ENCODE measurements around the gene DTNBP1. TPM values are rescaled to one million over a fixed set of nuclear protein-coding genes. Genes with fewer than 3 reads are reported as not detected.

DTNBP1 gene
- total RNA-seq, 1 donor from 2014 or later = 5.6 TPM

DNA sequence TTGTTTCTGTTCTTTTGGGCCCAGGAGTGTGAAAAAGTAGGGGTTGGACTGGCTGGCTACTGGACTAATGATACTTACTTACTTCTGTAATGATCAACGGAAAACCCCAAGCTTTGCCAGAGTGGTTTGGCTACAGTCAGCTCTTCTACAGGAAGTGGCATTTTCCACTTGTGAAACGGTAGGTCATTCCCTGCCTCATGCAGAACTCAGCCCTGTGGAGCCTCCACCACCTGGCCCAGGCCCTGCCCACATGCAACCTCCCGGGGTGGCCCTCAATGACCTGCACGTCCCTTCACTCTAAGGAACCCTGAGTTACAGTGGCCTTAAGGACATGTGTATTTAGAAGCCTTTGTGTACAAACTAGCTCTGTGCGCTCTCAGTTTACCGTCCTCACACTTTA, 140.4 kb downstream of the DTNBP1 start:
- DNase-seq (ENCODE audit: low spot score in 2 of 2) = peak in 1 of 2 donors; percentile 55
- no peak overlapping the region for H3K4me3 ChIP-seq
- no peak for TF ChIP-seq CTCF (IDR thresholded peaks at IDR 0.05)
- intact Hi-C loops (cut with DNase I) = no loop called here
- no peaks in the 10 kb centered on the region for H3K27me3 ChIP-seq
- no peak overlapping the region for H3K27ac ChIP-seq
- H3K9me3 ChIP-seq = no peaks in the 10 kb centered on the region
- no peaks in the 10 kb centered on the region for H3K4me1 ChIP-seq
- peaks cover 36 to 77% of the 10 kb centered on the region in 2 donors for H3K36me3 ChIP-seq

- intact Hi-C loops (cut with DNase I) = no loop called here
- peak in 1 of 2 donors; percentile 35 for DNase-seq (ENCODE audit: low spot score in 2 of 2)
- Histone ChIP-seq H3K36me3 (peaks cover 40 to 81% of the 10 kb centered on the region in 2 donors), H3K4me1 (no peaks in the 10 kb centered on the region), H3K27me3 (no peaks in the 10 kb centered on the region), H3K27ac (no peak overlapping the region), H3K9me3 (no peaks in the 10 kb centered on the region), H3K4me3 (no peak overlapping the region)
- TF ChIP-seq CTCF (IDR thresholded peaks at IDR 0.05) = no peak
These were observed 140.8 kb downstream of the DTNBP1 start for GRCh38 chr6:15522026-15522425.

DNA sequence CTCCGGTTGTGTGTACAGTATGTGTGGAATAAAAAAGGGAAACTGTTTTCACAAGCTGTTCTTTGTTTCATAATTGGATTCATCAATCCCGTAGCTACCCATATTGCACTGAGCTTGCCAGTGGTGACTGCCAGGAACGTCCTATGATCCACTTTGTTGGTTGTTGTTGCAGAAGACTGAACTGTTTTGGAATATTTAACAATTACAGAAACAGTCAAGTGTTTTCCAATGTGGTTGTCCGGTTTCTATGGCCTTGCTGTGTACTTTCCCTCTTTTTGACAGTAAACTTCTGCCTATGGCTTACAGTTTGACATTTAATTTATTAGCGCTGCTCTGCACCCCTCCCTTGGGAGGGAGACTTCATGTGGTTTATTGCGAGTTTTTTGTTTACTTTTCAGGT, 141.2 kb downstream of the DTNBP1 start:
- Histone ChIP-seq H3K27ac (no peak overlapping the region), H3K36me3 (peaks cover 41 to 85% of the 10 kb centered on the region in 2 donors), H3K4me1 (no peaks in the 10 kb centered on the region), H3K9me3 (no peaks in the 10 kb centered on the region), H3K27me3 (no peaks in the 10 kb centered on the region), H3K4me3 (no peak overlapping the region)
- no peak for DNase-seq (ENCODE audit: low spot score in 2 of 2)
- TF ChIP-seq CTCF (IDR thresholded peaks at IDR 0.05) = no peak
- intact Hi-C loops (cut with DNase I) = no loop called here

GRCh38 chr6:15520626-15521203, 142.1 kb downstream of the DTNBP1 start:
- peaks cover 41 to 83% of the 10 kb centered on the region in 2 donors for H3K36me3 ChIP-seq
- intact Hi-C loops (cut with DNase I) = no loop called here

DNA sequence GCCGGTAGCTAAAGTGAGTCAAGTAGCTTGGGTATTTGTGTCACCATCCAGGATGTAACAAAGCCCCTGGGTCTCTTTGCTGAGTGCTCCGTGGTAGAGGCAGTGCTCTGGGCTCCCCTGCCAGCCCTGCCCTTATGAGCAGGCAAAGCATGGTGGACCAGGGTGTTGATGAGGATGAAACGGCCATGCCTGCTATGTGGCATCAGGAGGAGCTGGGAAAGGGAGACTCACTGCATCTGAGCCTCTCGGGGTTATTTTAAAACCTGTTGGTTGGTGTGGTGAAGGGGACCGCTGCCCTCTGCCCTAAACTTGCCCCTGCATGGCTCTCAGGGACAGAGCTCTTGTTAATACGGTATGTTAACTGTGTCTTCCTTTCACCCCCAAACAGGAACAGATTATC, 143.1 kb downstream of the DTNBP1 start:
- DNase-seq (ENCODE audit: low spot score in 2 of 2) = no peak
- Histone ChIP-seq H3K4me3 (no peak overlapping the region), H3K27me3 (no peaks in the 10 kb centered on the region), H3K9me3 (no peaks in the 10 kb centered on the region), H3K36me3 (peaks cover 41 to 86% of the 10 kb centered on the region in 2 donors), H3K4me1 (no peaks in the 10 kb centered on the region), H3K27ac (no peak overlapping the region)
- TF ChIP-seq CTCF (IDR thresholded peaks at IDR 0.05) = no peak
- intact Hi-C loops (cut with DNase I) = no loop called here

More at GRCh38 chr6:15520626-15521203, 142.1 kb downstream of the DTNBP1 start:
- DNase-seq (ENCODE audit: low spot score in 2 of 2) = no peak
- Histone ChIP-seq H3K4me1 (no peaks in the 10 kb centered on the region), H3K9me3 (no peaks in the 10 kb centered on the region), H3K27me3 (no peaks in the 10 kb centered on the region), H3K4me3 (no peak overlapping the region), H3K27ac (no peak overlapping the region)
- TF ChIP-seq CTCF (IDR thresholded peaks at IDR 0.05) = no peak

GRCh38 chr6:15518878-15519277, 143.9 kb downstream of the DTNBP1 start:
- H3K4me1 ChIP-seq = no peaks in the 10 kb centered on the region
- no peaks in the 10 kb centered on the region for H3K27me3 ChIP-seq
- DNase-seq (ENCODE audit: low spot score in 2 of 2) = no peak
- no peak for TF ChIP-seq CTCF (IDR thresholded peaks at IDR 0.05)
- peaks cover 42 to 84% of the 10 kb centered on the region in 2 donors for H3K36me3 ChIP-seq
- H3K27ac ChIP-seq = no peak overlapping the region
- no peak overlapping the region for H3K4me3 ChIP-seq
- H3K9me3 ChIP-seq = no peaks in the 10 kb centered on the region
- intact Hi-C loops (cut with DNase I) = no loop called here

Data from ascending aorta (tissue), 2 donors.